Heart left ventricle (tissue), 16 donors: Measurements from ENCODE around the gene MYH6. TPM values are rescaled to one million over a fixed set of nuclear protein-coding genes. Genes with fewer than 3 reads are reported as not detected.
"Not testable (repeated sequence)": the region's sequence is repeated elsewhere in the genome, so short reads cannot be mapped to it uniquely, and the experiment has no call there.

Experiments used
- ATAC-seq, 4 donors: fragments of 200-7000 bp; cut with Tn5 transposase; one replicate each; pipeline ENCODE4 v1.9.1; 2020 to 2022; ENCODE audit warnings: moderate library complexity in 4 of 4, mild to moderate bottlenecking in 3 of 4, moderate number of reproducible peaks in 1 of 4
- DNase-seq, 5 donors: peaks; one replicate each; pipeline ENCODE4 v3.0.0-alpha.2; 2020
- H3K27ac ChIP-seq, 12 donors: fragments of 200-600 bp; sonication (generic) in 4 of 12; one replicate each; pipeline versions ENCODE4 v1.5.0 to v1.8.0; 2016 to 2022; ENCODE audit warnings: mild to moderate bottlenecking in 2 of 12
- H3K27me3 ChIP-seq, 9 donors: fragments of 200-600 bp; sonication (generic) in 2 of 9; one replicate each; pipeline versions ENCODE4 v1.5.1 to v1.8.0; 2016 to 2022; ENCODE audit warnings: mild to moderate bottlenecking in 3 of 9
- H3K36me3 ChIP-seq, 9 donors: fragments of 200-600 bp; sonication (generic) in 2 of 9; one replicate each; pipeline versions ENCODE4 v1.5.0 to v1.8.0; 2018 to 2022; ENCODE audit warnings: mild to moderate bottlenecking in 2 of 9
- H3K4me1 ChIP-seq, 12 donors: fragments of 200-600 bp; sonication (generic) in 4 of 12; one replicate each; pipeline versions ENCODE4 v1.5.0 to v1.8.0; 2016 to 2022; ENCODE audit warnings: mild to moderate bottlenecking in 3 of 12
- H3K4me3 ChIP-seq, 12 donors: fragments of 200-600 bp; sonication (generic) in 4 of 12; one replicate each; pipeline versions ENCODE4 v1.5.0 to v1.8.0; 2017 to 2022; ENCODE audit warnings: mild to moderate bottlenecking in 9 of 12, moderate library complexity in 4 of 12
- H3K9me3 ChIP-seq, 12 donors: fragments of 200-600 bp; sonication (generic) in 4 of 12; one replicate each; pipeline versions ENCODE4 v1.5.0 to v1.8.0; 2016 to 2022; ENCODE audit warnings: mild to moderate bottlenecking in 1 of 12
- POLR2A ChIP-seq, 2 donors: fragments of 450-650 bp; IDR thresholded peaks; one replicate each; pipeline ENCODE4 v1.6.1; 2017; ENCODE audit warnings: antibody characterized with exemption in 2 of 2, mild to moderate bottlenecking in 2 of 2, moderate library complexity in 2 of 2
- WGBS, 4 donors: extraction: QIAGEN DNeasy Blood & Tissue Kit in 2 of 4; methylation state at CpG; one replicate each; pipeline versions ENCODE4 v1.1.5 to v1.1.7; 2013 to 2018; 5-methylcytosine and 5-hydroxymethylcytosine counted together
- intact Hi-C, 10 donors: fragments of 100-400 bp; cut with DNase I; formaldehyde crosslinking; loops; one replicate each; pipeline versions ENCODE4 v1.11.1 to v1.14.2; 2022
- long read RNA-seq, 3 donors: library from polyadenylated mRNA; unstranded; transcript quantifications; one replicate each; pipeline ENCODE4 v2.0.0, GENCODE V29; 2020 to 2021
- polyA plus RNA-seq, 2 donors: library from polyadenylated mRNA; stranded (reverse); fragments of 200-250 nt; gene quantifications; one replicate each; pipeline ENCODE4 v1.2.3, GENCODE V29; 2013
- total RNA-seq, 9 donors: library from RNA; depleted of rRNA in 2 of 9; stranded (reverse); fragments of >200 nt in 2 of 9; fragmentation: NEBNext Ultra II Directional in 3 of 9; extraction: Animal tissue kit (Norgen Biotek cat#: 25700) in 3 of 9; gene quantifications; one replicate each; pipeline versions ENCODE4 v1.1.0 to v1.2.4, GENCODE V29; 2016 to 2023
- TF ChIP-seq, protein P1 (sequence below), 12 donors: fragments of 200-600 bp; sonication (generic) in 4 of 12; IDR thresholded peaks; one replicate each; pipeline versions ENCODE4 v1.5.0 to v1.8.0; 2018 to 2022; ENCODE audit warnings: antibody characterized with exemption in 12 of 12, mild to moderate bottlenecking in 5 of 12
- donor health status: ischemic (EF 13 %, LVEDD 7.1; RV severe dilation, severe dysfunction).
- donor health status: healthy with polysubstance abuse.
- donor health status: DM: no; HTN: yes; CAD: no.
- donor health status: DM: no; HTN: no; CAD: no.
- donor health status: ischemic (EF 25% LVEDD 6.9; RV normal size, moderate dysfunction).
- donor health status: ischemic (EF 25% LVEDD 5.7; RV mildly dilated, moderate dysfunction).
- donor health status: healthy.
- donor health status: DM: yes; HTN: yes; CAD: no.
- donor health status: ischemic (EF 35%, LVEDD 5.7; RV mildly dilated, moderate dysfunction).
- donor health status: nonischemic (EF 11% LVEDD 7.7; RV severe dilation, severe dysfunction).
- donor health status: DM: yes; HTN: yes; CAD: no.
- donor health status: PGD.
- donor health status: ischemic (EF 29% LVEDD 5.4; RV normal size, mild dysfunction).
- donor health status: nonischemic (EF 23%, LVEDD 6.1; RV moderate dilation, normal function).

Gene MYH6
- total RNA-seq, result 1,000 to 10,000 TPM in 4 of 9 donors, 100 to 1,000 TPM in 4, 10 to 100 TPM in 1; 76.8 to 4,027 (median 602) TPM
- 1,000 to 10,000 TPM; 1,673 to 5,104 TPM for polyA plus RNA-seq
- long read RNA-seq, donor 1, full-length matches to known transcripts, result 151 of 706 reads
- long read RNA-seq, donor 1, partial matches to known transcripts, result 500 of 706 reads
- long read RNA-seq, donor 1, other reads (novel, unspliced or antisense), result 55 of 706 reads
- long read RNA-seq, donor 2, full-length matches to known transcripts, result 831 of 6,345 reads
- long read RNA-seq, donor 2, partial matches to known transcripts, result 5,206 of 6,345 reads
- long read RNA-seq, donor 2, other reads (novel, unspliced or antisense), result 308 of 6,345 reads
- long read RNA-seq, donor 3, full-length matches to known transcripts, result 1,431 of 7,590 reads
- long read RNA-seq, donor 3, partial matches to known transcripts, result 5,824 of 7,590 reads
- long read RNA-seq, donor 3, other reads (novel, unspliced or antisense), result 335 of 7,590 reads

DNA sequence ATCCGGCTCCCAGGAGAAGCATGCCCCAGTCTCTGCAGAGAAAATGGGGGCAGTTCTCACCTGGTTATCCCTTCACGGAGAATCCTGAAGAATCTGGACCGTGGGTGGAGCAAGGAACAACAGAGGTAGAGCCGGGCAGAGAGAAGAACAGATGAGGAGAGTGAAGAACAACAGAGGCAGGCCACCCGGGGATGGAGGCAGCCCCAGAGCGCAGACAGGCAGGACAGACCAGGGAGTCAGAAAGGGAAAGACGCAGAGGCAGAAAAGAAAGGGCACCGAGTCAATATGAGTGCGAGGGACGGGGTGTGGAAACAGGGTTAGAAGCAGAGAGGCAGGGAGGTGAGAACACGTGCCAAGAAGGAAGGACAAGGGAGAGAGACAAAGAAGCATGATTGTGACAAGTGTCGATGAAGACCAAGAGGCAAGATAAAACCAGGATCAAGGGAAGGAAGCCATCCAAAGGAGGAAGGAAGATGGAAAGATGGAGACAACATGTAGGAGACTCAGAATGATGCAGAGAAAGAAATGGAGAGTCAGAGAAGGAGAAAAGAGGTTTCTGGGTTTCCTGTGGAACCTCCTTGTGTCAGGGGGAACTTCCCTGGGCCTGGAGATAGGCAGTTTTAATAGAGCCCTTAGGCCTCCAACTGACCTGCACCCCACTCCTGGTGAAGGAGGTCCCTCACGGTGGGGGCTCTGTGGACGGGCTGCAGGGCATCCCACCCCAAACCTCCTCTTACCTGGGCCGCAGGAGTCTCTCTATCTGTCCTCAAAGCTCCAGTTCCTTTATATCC lies at the start of gene MYH6:
Gene MYH6, minus strand, starts transcription at position 758 of the 791 bp plus-strand sequence. CDS start 1,050 bp downstream, outside the sequence.
- H3K27ac ChIP-seq, result peak within 1 kb of the TSS; percentile 37 to 91 (median 73)
- TF ChIP-seq POLR2A (IDR thresholded peaks at IDR 0.05), result peak; percentile 53 to 77
- TF ChIP-seq, protein P1, sequence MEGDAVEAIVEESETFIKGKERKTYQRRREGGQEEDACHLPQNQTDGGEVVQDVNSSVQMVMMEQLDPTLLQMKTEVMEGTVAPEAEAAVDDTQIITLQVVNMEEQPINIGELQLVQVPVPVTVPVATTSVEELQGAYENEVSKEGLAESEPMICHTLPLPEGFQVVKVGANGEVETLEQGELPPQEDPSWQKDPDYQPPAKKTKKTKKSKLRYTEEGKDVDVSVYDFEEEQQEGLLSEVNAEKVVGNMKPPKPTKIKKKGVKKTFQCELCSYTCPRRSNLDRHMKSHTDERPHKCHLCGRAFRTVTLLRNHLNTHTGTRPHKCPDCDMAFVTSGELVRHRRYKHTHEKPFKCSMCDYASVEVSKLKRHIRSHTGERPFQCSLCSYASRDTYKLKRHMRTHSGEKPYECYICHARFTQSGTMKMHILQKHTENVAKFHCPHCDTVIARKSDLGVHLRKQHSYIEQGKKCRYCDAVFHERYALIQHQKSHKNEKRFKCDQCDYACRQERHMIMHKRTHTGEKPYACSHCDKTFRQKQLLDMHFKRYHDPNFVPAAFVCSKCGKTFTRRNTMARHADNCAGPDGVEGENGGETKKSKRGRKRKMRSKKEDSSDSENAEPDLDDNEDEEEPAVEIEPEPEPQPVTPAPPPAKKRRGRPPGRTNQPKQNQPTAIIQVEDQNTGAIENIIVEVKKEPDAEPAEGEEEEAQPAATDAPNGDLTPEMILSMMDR (IDR thresholded peaks at IDR 0.05), result no peak
- peaks cover 0 to 50% (median 0%) of the 10 kb centered on the region in 9 donors for H3K36me3 ChIP-seq
- WGBS, 4 donors, result 42 to 50% (median 48%) methylated on average over 15 of the region's 15 CpGs
- H3K4me1 ChIP-seq, result peaks cover 0 to 41% (median 3%) of the 10 kb centered on the region in 12 donors
- ATAC-seq (no peak), DNase-seq (peak in 2 of 5 donors; percentile 21 to 55)
- no peaks in the 10 kb centered on the region for H3K9me3 ChIP-seq
- intact Hi-C loops, result loop anchor here in 3 of 10 donors (2.0 to 5.0 kb wide), 3 partner anchors 35 to 40 kb away; no protein-coding TSS in a partner anchor
- peaks cover 0 to 10% (median 0%) of the 10 kb centered on the region in 9 donors for H3K27me3 ChIP-seq
- H3K4me3 ChIP-seq, result peak within 1 kb of the TSS in 4 of 12 donors; percentile 14 to 45 (median 40)

DNA sequence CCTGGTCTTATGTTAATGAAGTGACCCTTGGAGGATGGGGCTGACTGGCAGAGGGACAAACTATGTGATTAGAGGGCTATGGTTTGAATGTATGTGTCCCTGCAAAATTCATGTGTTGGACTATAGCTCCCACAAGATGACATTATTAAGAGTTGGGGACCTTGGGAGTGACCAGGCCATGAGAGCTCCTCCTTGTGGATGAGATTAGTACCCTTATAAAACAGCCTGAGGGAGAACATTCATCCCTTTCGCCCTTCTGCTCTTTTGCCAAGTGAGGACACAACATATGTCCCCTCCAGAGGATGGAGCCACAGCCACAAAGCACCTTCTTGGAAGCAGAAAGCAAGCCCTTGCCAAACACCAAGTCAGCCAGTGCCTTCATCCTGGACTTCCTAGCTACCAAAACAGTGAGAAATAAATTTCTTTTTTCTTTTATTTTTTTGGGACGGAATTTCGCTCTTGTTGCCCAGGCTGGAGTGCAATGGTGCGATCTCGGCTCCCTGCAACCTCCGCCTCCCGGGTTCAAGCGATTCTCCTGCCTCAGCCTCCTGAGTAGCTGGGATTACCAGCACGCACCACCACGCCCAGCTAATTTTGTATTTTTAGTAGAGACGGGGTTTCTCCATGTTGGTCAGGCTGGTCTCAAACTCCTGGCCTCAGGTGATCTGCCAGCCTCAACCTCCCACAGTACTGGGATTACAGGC lies 49.0 kb upstream of the MYH6 start:
- TF ChIP-seq, protein P1 (IDR thresholded peaks at IDR 0.05), result peak in 8 of 12 donors; percentile 11 to 53 (median 35)
- 82 to 89% (median 86%) methylated on average over 11 of the region's 11 CpGs for WGBS, 4 donors
- not testable (repeated sequence) for H3K36me3 ChIP-seq, H3K4me3 ChIP-seq, H3K4me1 ChIP-seq, DNase-seq, H3K9me3 ChIP-seq
- H3K27ac ChIP-seq, result peak overlapping the region in 2 of 12 donors; percentile 22 to 50
- intact Hi-C loops, result loop anchor here in 1 of 10 donors (10.0 kb wide), 2 partner anchors 82 to 132 kb away; partner anchors contain the start of genes CMTM5, IL25 and PABPN1
- ATAC-seq, result peak in 3 of 4 donors; percentile 68 to 77 (median 75)
- H3K27me3 ChIP-seq, result peaks cover 0 to 21% (median 0%) of the 10 kb centered on the region in 9 donors

- H3K27me3 ChIP-seq, result peaks cover 0 to 21% (median 0%) of the 10 kb centered on the region in 9 donors
- no peak overlapping the region for H3K4me3 ChIP-seq
- TF ChIP-seq POLR2A (IDR thresholded peaks at IDR 0.05), result no peak
- TF ChIP-seq, protein P1 (IDR thresholded peaks at IDR 0.05), result no peak
- no peaks in the 10 kb centered on the region for H3K36me3 ChIP-seq
- 26 to 35% (median 29%) methylated on average over 1 of the region's 1 CpG for WGBS, 4 donors
- H3K9me3 ChIP-seq, result no peaks in the 10 kb centered on the region
- intact Hi-C loops, result loop anchor here in 2 of 10 donors (5.0 to 10.0 kb wide), 3 partner anchors 80 to 130 kb away; partner anchors contain the start of genes CMTM5 (in 1 of the 2), IL25 (in 1 of the 2) and PABPN1 (in 1 of the 2)
- peak in 2 of 4 donors; percentile 21 to 55 for ATAC-seq
- H3K27ac ChIP-seq, result peak overlapping the region in 1 of 12 donors; percentile 13
- H3K4me1 ChIP-seq, result peaks cover 0 to 6% (median 0%) of the 10 kb centered on the region in 12 donors
- DNase-seq, result no peak
These were observed 46.4 kb upstream of the MYH6 start for GRCh38 chr14:23454445-23454856.
